Activated effector memory CD4-positive, alpha-beta T cell treated with anti-CD3 and anti-CD28 coated beads, Interleukin-2, amount 50 U/mL, for 16 hours (primary cell): ENCODE results near the gene EPS15.

Experiments
- DNase-seq: peaks from one replicate; pipeline ENCODE4 v3.0.0-alpha.2; 2020

EPS15 gene

DNA sequence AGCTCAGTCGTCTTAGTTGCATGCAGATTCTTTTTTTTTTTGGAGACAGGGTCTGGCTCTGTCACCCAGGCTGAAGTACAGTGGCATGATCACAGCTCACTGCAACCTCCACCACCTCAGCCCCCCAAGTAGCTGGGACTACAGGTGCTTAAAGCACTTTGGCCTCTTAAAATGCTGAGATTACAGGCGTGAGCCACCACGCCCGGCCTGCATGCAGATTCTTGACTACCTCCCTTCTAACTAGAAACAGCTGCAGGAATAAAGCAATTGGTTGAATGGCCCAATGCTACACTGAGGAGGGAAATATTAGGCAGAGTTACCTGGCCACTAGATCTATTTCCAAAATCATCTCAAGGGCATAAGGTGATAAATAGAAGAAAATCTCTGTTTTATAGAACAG lies 159.2 kb downstream of the EPS15 start:
- DNase-seq: no peak

DNA sequence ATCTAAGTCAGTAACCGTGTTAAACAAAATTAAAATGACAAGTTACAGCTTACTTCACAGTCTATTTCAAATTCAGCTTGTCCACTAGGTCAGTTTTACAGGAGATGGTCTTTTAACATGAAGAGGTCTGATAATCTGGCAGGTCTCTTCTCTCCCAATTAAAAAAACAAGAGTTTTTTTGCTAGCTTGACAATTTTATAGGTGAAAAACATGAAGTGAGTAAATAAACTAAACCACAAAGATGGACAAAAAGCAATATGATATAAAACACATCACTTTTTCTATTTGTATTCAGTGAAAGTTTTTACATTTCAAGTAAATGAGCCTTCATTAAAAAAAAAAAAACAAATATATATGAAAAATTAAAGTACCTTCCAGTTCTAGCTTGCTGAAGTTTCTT lies 163.7 kb downstream of the EPS15 start:
- no peak for DNase-seq

- DNase-seq: no peak
These were observed 164.7 kb downstream of the EPS15 start for GRCh38 chr1:51354416-51354815.

DNA sequence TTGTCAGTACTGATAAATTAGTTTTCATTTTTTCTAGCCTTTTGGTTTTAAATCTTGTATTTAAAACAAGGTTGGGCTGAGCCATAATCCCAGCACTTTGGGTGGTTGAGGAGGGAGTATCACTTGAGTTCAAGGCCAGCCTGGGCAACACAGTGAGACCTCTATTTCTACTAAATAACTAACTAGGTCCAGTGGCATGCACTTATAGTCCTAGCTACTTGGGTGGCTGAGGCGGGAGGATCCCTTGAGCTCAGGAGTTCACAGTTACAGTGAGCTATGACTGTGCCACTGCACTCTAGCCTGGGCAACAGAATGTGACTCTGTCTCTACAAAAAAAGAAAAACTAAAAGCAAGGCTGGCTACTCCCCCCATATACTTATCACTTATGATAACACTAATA lies 167.2 kb downstream of the EPS15 start:
- no peak for DNase-seq

DNA sequence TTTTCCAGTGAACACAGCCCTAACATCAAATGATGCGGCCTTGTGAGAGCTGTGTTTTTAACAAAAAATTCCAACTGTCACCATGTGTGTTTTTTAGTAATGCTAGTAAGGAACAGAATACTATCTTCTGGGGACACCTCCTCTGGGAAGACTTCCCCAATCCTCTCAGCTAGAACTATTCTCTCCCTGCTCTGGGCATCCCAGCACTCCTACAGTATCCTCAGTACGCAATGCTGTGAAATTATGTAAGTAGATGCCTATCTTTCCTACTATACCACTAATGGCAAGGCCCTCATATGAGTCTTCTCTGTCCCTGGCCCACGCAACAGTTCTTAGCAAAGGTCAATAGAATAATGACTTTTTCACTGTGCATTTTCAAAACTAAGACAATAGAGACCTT lies 169.2 kb downstream of the EPS15 start:
- no peak for DNase-seq

DNA sequence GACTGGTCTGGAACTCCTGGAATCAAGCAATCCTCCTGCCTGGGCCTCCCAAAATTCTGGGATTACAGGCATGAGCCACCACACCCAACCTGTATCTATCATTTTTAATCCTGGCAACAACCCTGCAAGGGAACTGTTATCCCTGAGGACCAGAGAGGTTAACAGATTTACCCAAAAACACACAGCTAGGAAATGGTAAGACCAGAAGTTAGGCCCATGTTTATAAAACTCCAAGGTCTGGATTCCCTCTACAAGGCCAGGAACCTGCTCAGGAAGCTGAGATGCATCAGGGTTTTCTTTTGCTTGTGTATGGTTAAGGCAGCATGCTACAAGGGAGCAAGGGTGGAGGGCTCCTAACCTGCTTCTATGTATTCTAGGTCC lies 170.9 kb downstream of the EPS15 start:
- no peak for DNase-seq

- DNase-seq: no peak
These were observed 171.5 kb downstream of the EPS15 start for GRCh38 chr1:51347398-51348146.

DNA sequence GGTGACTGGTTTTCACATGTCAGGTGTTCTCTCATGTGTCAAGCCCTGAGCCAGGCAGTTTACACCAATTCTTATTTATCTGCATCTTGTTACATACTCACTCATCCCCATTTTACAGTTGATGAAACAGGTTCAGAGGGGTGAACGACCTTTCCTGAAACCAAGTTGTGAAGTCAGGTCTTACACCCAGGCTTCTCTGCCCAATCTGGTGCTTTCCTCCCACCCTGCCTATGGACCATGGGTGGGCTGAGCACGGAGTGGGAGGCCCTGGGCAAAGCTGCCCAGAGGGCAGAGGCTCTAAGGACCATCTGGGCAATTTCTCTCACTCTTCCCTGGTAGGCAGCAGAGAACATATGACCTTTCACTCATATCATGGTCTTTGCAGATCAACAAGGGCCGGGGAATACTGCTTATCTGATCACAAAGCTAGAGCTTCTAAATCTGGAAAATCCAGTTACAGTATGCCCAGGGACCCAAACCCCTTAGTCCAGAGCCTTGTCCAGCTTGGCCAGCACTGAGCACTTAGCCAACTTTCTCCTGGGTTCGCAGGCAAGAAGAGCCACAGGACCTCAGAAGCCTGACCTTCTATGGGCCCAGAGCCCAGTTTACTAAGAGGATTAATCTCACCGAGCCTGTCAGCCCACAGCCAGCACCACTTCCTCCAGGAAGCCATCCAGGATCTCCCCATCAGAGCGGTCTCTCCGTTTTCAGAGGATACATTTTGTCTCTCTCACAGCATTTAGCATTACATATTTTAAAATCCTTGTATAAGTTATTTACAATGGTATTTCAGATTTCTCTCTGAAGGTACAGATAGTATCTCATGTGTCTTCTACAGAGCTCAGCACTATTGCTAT lies 172.8 kb downstream of the EPS15 start:
- DNase-seq: no peak

- DNase-seq: no peak
These were observed 173.8 kb downstream of the EPS15 start for GRCh38 chr1:51345300-51345687.

DNA sequence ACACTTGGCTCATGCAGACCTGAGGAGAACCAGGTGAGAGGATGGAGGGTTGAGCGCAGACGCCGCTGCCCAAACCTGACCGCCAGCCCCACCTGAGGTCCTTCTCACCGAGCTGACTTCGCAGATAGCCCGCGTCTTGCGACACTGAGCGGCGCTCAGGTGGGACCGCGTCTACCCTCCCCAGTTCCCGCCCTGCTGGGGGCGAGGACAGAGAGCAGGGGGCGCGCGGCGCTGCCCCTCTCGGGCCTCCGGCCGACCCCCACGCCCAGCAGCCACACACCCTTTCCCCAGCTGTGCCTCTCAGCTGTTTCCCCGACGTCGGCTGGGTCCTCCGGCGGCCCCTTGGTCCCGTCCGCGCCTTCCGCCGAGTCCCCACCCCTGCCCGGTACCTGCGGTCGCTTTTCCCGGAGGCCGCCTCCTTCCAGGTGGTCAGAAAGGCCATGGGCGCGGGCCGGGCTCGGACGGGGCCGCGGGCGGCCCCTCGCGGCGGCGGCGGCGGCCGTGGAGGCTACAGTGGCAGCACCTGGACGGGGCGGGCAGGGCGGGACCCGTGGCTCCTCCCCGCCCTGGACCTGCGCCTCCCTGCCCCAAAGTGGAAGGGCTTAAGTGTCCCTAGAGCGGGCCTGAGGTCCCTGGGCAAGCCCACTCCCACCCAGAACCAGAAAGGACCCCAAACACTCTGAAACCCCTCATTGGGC lies 174.3 kb downstream of the EPS15 start:
- DNase-seq: no peak

- no peak for DNase-seq
These were observed 174.8 kb downstream of the EPS15 start for GRCh38 chr1:51344276-51344601.

- DNase-seq: no peak
These were observed 175.4 kb downstream of the EPS15 start for GRCh38 chr1:51343624-51344023.

DNA sequence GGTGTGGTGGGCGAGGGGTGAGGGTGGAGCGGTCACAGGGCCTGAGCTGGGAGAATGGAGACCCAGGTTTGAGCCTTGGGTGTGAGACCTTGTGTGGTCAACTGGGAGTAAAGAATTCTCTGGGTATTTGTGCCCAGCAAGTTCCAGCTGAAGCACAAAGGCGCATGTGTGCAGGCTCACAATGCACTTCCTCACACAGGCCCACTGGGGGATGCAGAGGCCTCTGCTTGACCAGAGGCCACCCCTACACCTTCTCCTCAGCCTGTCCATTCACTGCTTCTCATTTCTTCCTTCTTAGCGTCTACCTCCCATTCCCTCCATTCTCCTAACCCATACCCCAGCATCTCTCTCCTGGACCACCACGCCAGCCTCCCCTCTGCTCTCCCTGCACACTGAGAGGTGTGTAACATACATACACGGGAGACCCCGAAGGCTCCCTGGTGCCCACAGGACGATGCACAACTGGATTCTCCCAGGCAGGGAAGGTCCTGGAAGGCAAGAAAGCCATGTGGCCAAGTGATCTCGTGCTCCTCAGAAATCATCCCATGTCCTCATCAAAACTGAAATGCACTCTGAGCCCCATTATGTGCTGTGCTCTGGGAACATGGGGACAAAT lies 176.4 kb downstream of the EPS15 start:
- DNase-seq: no peak

DNA sequence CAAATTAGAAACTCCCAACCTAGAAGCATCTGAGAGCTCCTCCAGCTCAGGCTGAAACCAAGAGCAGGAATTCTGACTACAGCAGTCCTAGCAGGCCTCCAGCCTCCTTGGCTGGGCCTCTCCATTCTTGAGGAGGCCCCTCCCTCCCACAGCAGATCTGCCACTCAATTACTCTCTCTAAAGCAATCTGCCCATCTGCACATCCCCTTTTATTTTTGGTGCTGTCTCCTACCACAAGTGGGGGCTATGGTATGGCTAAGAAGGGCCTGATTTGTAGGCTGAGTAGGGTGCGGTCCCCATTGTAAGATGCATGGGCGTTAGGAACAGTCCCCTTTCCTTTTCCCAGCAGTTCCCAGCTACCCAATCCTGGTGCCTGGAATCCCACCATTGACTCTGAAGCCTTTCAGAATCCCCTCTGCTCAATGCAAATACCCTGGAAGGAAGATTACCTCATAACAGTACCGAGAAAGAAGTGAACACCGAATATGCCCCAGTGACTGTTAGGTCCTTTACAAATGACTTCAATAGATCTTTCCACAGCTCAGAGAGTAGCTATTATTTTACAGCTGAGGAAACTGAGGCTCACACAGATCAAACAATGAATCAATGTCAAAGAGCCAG lies 177.1 kb downstream of the EPS15 start:
- DNase-seq: no peak

- peak; percentile 10 for DNase-seq
These were observed 178.7 kb downstream of the EPS15 start for GRCh38 chr1:51340380-51340779.

DNA sequence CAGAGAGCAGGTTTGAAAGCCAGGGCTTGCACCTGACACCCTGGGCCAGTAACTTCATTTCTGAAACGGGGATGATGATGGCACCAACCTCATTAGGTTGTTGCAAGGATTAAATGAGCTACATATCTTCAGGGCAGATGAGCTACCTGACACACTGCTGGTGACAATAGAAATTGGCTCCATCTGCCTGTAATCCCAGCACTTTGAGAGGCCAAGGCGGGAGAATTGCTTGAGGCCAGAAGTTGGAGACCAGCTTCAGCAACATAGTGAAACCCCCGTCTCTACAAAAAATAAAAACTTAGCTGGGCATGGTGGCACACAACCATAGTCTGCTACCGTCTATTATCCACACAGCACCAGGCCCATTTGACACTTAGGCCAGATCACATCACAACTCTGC lies 182.4 kb downstream of the EPS15 start:
- peak; percentile 36 for DNase-seq

DNA sequence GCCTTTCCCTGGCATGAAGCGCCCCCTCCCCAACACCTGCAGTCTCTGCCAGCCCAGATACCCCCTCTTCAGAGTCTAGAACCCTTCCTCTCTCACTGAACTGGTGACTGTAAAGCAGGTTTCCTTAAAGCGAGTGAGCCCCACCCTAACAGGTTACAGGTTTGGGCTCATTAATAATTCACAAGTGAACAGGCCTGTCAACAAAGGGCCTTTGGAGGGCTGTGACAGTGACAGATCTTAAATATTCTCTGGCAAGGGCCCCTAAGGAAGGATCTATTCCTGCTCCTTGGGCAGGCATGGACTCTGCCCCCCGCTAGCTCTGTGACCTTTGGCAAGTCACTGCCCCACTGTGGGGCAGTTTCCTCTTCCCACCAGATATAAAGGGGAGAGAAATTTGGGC lies 183.1 kb downstream of the EPS15 start:
- peak; percentile 16 for DNase-seq

DNA sequence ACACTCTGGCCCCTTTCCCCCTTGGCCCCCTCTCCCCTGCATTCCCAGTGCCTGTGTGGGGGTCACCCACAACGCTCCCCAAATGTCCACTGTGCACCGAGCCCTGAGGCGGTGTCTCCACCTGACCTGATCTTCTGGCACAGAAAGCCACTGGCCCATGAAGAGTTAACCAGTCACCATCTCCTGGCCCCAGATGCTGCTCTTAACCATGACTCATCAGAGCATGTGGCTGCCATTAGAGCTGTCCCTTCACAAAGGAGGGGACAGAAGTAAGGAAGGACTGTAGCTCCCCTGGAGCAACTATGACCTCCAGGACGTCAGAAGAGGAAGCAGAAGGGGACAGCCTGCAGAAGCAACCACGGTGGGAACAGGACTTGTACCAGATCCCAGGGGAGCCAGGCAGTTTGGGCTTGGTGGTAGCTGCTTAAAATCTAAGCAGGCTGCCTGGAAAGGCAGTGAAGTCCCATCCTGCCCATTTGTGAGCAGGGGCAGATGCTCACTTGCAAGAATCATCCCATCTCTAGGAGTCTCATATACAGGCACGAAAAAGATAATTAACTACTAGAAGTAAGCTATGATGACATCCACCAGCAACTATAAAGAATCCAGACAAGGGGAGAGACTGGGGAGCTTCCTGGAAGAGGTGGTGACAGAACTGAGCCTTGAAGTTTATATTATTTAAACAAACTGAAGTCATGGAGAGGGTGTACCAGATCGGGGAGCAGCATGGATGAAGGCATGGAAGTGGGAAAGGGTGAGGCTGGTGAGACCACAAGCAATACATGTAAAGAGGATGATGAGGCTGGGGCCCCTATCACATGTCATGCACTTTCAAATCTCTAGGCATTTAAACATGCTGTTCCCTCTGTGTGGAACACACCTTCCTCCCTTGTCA lies 187.6 kb downstream of the EPS15 start:
- peak; percentile 55 for DNase-seq

- DNase-seq: peak; percentile 59
These were observed 188.5 kb downstream of the EPS15 start, which contains the start of gene TTC39A for GRCh38 chr1:51330331-51331201. Gene TTC39A (minus strand): TSS chr1:51330562. CDS start chr1:51330477, 85 bp downstream.

DNA sequence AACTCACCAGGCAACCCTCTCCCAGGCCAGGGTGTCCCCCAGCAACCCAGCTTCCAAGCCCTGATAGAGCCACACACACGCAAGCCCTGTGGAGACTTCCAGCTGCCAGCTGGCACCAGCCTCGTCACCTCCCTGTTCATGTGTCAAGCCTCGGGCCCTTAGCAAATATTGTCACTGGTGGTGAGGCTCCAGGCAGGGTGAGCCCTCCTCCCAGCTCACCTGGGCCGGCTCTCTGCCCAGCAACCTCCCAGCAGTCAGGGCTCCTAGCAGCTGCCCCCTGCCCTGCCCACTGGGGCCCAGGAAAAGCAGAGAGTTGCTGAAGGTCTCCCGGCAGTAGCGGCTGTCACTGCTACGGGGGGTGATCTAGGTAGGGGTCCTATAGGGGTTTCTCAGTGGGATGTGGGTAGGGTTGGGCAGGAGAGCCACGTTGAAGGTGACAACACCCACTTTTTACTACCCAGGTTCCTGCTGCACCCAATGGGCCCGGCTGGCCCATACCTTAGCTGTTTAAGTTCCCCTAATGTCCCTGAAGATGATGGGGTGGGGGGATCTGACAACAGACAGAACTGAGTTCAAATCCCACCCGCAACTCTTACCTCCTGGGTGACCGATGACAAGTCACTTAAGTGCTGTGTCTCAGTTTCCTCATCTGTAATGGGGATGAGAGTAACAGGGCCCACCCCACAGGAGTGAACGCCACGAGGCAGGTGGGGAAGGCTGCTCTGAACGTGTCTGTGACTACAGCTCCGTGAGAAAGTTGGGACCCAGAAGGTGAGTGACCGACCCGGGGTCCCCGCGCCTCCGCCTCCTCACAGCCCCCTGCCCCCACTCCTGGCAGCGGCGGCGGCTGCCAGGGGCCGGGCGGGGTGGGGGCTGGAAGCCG lies 189.4 kb downstream of the EPS15 start:
- no peak for DNase-seq
